Measurements from ENCODE around the gene OIT3.

DNA sequence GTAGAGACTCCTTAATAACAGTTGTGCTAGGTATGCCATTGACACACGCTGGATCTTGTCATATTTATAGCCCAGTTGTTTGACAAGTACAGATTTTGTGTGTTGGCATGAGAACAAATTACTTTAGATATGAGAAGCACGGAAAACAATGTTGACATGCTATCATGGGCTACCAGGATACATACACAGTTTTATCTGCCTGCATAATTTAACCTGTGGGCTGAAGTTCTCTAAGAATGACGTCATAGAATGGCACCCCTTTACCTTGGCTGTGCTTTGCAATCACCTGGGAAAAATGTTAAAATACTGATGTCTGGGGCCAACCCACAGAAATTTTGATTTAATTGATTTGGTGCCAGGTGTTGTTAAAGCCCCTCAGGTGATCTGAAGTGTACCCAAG, 58.2 kb downstream of the OIT3 start:
- TF ChIP-seq, protein P1, sequence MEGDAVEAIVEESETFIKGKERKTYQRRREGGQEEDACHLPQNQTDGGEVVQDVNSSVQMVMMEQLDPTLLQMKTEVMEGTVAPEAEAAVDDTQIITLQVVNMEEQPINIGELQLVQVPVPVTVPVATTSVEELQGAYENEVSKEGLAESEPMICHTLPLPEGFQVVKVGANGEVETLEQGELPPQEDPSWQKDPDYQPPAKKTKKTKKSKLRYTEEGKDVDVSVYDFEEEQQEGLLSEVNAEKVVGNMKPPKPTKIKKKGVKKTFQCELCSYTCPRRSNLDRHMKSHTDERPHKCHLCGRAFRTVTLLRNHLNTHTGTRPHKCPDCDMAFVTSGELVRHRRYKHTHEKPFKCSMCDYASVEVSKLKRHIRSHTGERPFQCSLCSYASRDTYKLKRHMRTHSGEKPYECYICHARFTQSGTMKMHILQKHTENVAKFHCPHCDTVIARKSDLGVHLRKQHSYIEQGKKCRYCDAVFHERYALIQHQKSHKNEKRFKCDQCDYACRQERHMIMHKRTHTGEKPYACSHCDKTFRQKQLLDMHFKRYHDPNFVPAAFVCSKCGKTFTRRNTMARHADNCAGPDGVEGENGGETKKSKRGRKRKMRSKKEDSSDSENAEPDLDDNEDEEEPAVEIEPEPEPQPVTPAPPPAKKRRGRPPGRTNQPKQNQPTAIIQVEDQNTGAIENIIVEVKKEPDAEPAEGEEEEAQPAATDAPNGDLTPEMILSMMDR (conservative IDR thresholded peaks at IDR 0.05; ENCODE audit: low read length), result no peak
- no peak for TF ChIP-seq EZH2phosphoT487 (IDR thresholded peaks at IDR 0.05; ENCODE audit: borderline replicate concordance, low read depth, low read length)
